Spleen (tissue), 11 donors: Measurements from ENCODE around the gene MEF2A. TPM values are rescaled to one million over a fixed set of nuclear protein-coding genes. Genes with fewer than 3 reads are reported as not detected.

Experiments
- DNase-seq: peaks from one replicate; pipeline ENCODE4 v3.0.0-alpha.2; 2020
- H3K27ac ChIP-seq, 8 donors: fragments of 200-600 bp; sonication (generic) in 7 of 8; 1 replicate in 4 of 8; 2 replicates in 4 of 8; pipeline versions ENCODE4 v1.5.0 to v1.8.0; 2016 to 2021; ENCODE audit warnings: inconsistent platforms in 4 of 8, mild to moderate bottlenecking in 4 of 8, moderate library complexity in 1 of 8
- H3K27me3 ChIP-seq, 7 donors: fragments of 200-600 bp; sonication (generic) in 6 of 7; replicated peaks in 1 of 7; 1 replicate in 4 of 7; 2 replicates in 3 of 7; pipeline versions ENCODE4 v1.5.0 to v1.8.0; 2016 to 2021; ENCODE audit warnings: inconsistent platforms in 3 of 7, mild to moderate bottlenecking in 1 of 7
- H3K36me3 ChIP-seq, 6 donors: fragments of 200-600 bp; sonication (generic) in 5 of 6; 1 replicate in 4 of 6; 2 replicates in 2 of 6; pipeline versions ENCODE4 v1.5.0 to v1.8.0; 2016 to 2021; ENCODE audit warnings: inconsistent platforms in 2 of 6
- H3K4me1 ChIP-seq, 6 donors: fragments of 200-600 bp; sonication (generic) in 5 of 6; 1 replicate in 3 of 6; 2 replicates in 3 of 6; pipeline versions ENCODE4 v1.5.0 to v1.8.0; 2016 to 2021; ENCODE audit warnings: inconsistent platforms in 3 of 6
- H3K4me3 ChIP-seq, 8 donors: fragments of 200-600 bp; sonication (generic) in 7 of 8; 1 replicate in 4 of 8; 2 replicates in 4 of 8; pipeline versions ENCODE4 v1.5.0 to v1.8.0; 2016 to 2021; ENCODE audit warnings: inconsistent platforms in 4 of 8, mild to moderate bottlenecking in 4 of 8, moderate library complexity in 2 of 8
- H3K9me3 ChIP-seq, 8 donors: fragments of 200-600 bp; sonication (generic) in 7 of 8; 1 replicate in 4 of 8; 2 replicates in 4 of 8; pipeline versions ENCODE4 v1.5.0 to v1.8.0; 2016 to 2021; ENCODE audit warnings: inconsistent platforms in 4 of 8
- CTCF ChIP-seq, 11 experiments: fragments of 200-600 bp in 7 of 11; fragments of 450-650 bp in 4 of 11; sonication (generic) in 4 of 11; IDR thresholded peaks in 8 of 11; conservative IDR thresholded peaks in 3 of 11; 1 replicate in 7 of 11; 2 replicates in 4 of 11; pipeline versions ENCODE4 v1.4.0 to v1.8.0; 2016 to 2021; ENCODE audit warnings: antibody characterized with exemption in 11 of 11, inconsistent platforms in 4 of 11, mild to moderate bottlenecking in 1 of 11
- POLR2A ChIP-seq, 3 donors: fragments of 450-650 bp; IDR thresholded peaks; one replicate each; pipeline ENCODE4 v1.5.1; 2017; ENCODE audit warnings: antibody characterized with exemption in 3 of 3, mild to moderate bottlenecking in 1 of 3
- POLR2AphosphoS5 ChIP-seq, 3 donors: sonication (generic); formaldehyde crosslinking; IDR thresholded peaks; one replicate each; pipeline ENCODE4 v1.5.1; 2017; ENCODE audit warnings: antibody characterized with exemption in 3 of 3
- WGBS, 5 donors: extraction: QIAGEN DNeasy Blood & Tissue Kit in 3 of 5; methylation state at CpG; one replicate each; pipeline versions ENCODE4 v1.1.5 to v1.1.7; 2013 to 2018; 5-methylcytosine and 5-hydroxymethylcytosine counted together
- intact Hi-C: fragments of 100-400 bp; cut with DNase I; formaldehyde crosslinking; loops from one replicate; pipeline ENCODE4 v1.15.0; 2023; ENCODE audit warnings: low total_unique reads
- polyA plus RNA-seq, 3 donors: library from polyadenylated mRNA; stranded (reverse); fragments of 200-250 nt; gene quantifications; one replicate each; pipeline ENCODE4 v1.2.1, GENCODE V29; 2013
- total RNA-seq, 7 donors: library from RNA; depleted of rRNA in 3 of 7; stranded (reverse); fragments of >200 nt in 3 of 7; fragmentation: NEBNext Ultra II Directional in 4 of 7; extraction: Animal tissue kit (Norgen Biotek cat#: 25700) in 4 of 7; gene quantifications; one replicate each; pipeline versions ENCODE4 v1.1.0 to v1.2.1, GENCODE V29; 2016 to 2021
- donor health status: healthy with polysubstance abuse.
- donor health status: DM: no; HTN: no; CAD: no; lungs with moderate emphysema.
- donor health status: DM: no; HTN: no; CAD: no.
- donor health status: Bipolar disorder and iron deficiency.
- donor health status: healthy.
- donor health status: DM: no; HTN: no; CAD: no.
- donor health status: DM: yes; HTN: yes; CAD: no.

The MEF2A gene
- total and polyA plus RNA-seq, 10 donors: 21.9 to 143 (median 90.6) TPM

GRCh38 chr15:99547517-99547916 is 18.3 kb upstream of the MEF2A start:
- Histone ChIP-seq H3K4me3 (no peak overlapping the region), H3K36me3 (no peaks in the 10 kb centered on the region), H3K27me3 (no peaks in the 10 kb centered on the region), H3K27ac (no peak overlapping the region), H3K9me3 (no peaks in the 10 kb centered on the region), H3K4me1 (no peaks in the 10 kb centered on the region)
- TF ChIP-seq CTCF (IDR thresholded peaks at IDR 0.05 in 8 of 11, conservative IDR thresholded peaks at IDR 0.05 in 3 of 11) (no peak), POLR2AphosphoS5 (IDR thresholded peaks at IDR 0.05) (no peak), POLR2A (IDR thresholded peaks at IDR 0.05) (no peak)
- DNase-seq: no peak
- 86 to 93% (median 90%) methylated on average over 3 of the region's 3 CpGs for WGBS, 5 donors
- intact Hi-C loops: no loop called here

- TF ChIP-seq CTCF (IDR thresholded peaks at IDR 0.05 in 8 of 11, conservative IDR thresholded peaks at IDR 0.05 in 3 of 11) (no peak), POLR2A (IDR thresholded peaks at IDR 0.05) (no peak), POLR2AphosphoS5 (IDR thresholded peaks at IDR 0.05) (no peak)
- intact Hi-C loops: no loop called here
- Histone ChIP-seq H3K36me3 (no peaks in the 10 kb centered on the region), H3K27me3 (no peaks in the 10 kb centered on the region), H3K27ac (no peak overlapping the region), H3K9me3 (no peaks in the 10 kb centered on the region), H3K4me3 (no peak overlapping the region), H3K4me1 (no peaks in the 10 kb centered on the region)
- WGBS, 5 donors: 52 to 92% (median 88%) methylated on average over 5 of the region's 5 CpGs
- DNase-seq: no peak
Measured at GRCh38 chr15:99550077-99550476, 15.7 kb upstream of the MEF2A start.

DNA sequence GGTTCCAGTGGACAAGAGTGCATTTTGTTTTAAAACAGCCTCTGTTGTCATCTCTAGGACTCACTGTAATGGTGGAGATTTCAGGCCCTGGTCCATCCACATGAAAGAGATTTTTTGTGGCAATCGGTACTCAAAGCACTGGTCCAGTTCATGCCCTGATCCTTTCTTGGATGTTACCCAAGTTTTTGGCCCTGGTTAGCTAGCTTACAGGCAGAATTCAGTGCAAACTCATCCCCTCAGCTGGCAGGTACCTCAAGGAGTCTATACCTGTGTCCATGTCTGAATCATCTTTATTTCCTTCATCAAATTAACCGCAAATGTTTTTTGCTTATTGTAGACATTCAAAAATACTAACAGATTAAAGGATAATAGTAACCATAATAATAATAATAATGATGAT is 13.7 kb upstream of the MEF2A start:
- TF ChIP-seq CTCF (IDR thresholded peaks at IDR 0.05 in 8 of 11, conservative IDR thresholded peaks at IDR 0.05 in 3 of 11) (no peak), POLR2A (IDR thresholded peaks at IDR 0.05) (no peak), POLR2AphosphoS5 (IDR thresholded peaks at IDR 0.05) (no peak)
- intact Hi-C loops: no loop called here
- WGBS, 5 donors: 95 to 100% (median 97%) methylated on average over 2 of the region's 2 CpGs
- Histone ChIP-seq H3K4me1 (peaks cover 0 to 11% (median 0%) of the 10 kb centered on the region in 6 donors), H3K36me3 (no peaks in the 10 kb centered on the region), H3K4me3 (no peak overlapping the region), H3K9me3 (no peaks in the 10 kb centered on the region), H3K27me3 (no peaks in the 10 kb centered on the region), H3K27ac (no peak overlapping the region)
- DNase-seq: no peak

DNA sequence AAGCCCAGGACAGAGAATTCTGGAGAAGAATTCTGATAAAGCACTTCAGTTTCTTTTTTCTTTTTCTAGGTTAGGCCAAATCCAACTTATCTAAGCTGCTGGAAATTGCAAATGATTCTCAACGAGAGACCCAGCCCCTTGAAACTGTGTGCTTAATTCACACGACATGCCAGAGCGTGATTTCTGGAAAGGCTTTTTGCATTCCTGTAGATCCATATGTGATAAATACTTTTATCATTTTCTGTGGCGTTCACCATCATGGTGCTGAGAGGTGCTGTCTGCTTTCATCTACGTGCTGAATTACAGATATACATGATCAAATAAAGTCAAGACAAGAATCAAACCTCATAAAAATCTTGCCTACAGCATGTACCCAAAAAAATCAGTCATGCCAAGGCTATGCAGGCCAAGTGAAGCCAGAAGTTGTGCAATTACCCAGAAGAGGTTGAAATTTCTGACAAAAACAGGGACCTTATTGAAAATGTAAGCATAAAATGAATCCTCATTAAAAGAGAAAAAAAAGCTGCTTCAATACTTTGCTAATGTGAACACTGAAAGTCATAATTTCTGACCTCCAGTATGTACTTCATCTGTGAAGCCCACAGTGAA is 10.8 kb upstream of the MEF2A start:
- Histone ChIP-seq H3K9me3 (no peaks in the 10 kb centered on the region), H3K4me1 (peaks cover 0 to 11% (median 0%) of the 10 kb centered on the region in 6 donors), H3K27me3 (no peaks in the 10 kb centered on the region), H3K27ac (no peak overlapping the region), H3K36me3 (no peaks in the 10 kb centered on the region), H3K4me3 (no peak overlapping the region)
- no peak for DNase-seq
- intact Hi-C loops: no loop called here
- TF ChIP-seq POLR2AphosphoS5 (IDR thresholded peaks at IDR 0.05) (no peak), POLR2A (IDR thresholded peaks at IDR 0.05) (no peak), CTCF (IDR thresholded peaks at IDR 0.05 in 8 of 11, conservative IDR thresholded peaks at IDR 0.05 in 3 of 11) (no peak)
- 73 to 96% (median 94%) methylated on average over 5 of the region's 5 CpGs for whole genome bisulfite sequencing, 5 donors
